IMR-90 (cell line): ENCODE results near the gene GABRA1.

Source experiments
- CTCF ChIP-seq: conservative IDR thresholded peaks from 2 replicates; pipeline ENCODE4 v1.5.1; 2012; ENCODE audit warnings: mild to moderate bottlenecking, low read depth, low read length, improper control_type of control experiment
- MAZ ChIP-seq: IDR thresholded peaks from 2 replicates; pipeline ENCODE4 v1.6.1; 2012; ENCODE audit warnings: low read depth, mild to moderate bottlenecking, low read length, improper control_type of control experiment, moderate library complexity, borderline replicate concordance
- RAD21 ChIP-seq: IDR thresholded peaks from 2 replicates; pipeline ENCODE4 v1.6.1; 2012; ENCODE audit warnings: low read length, improper control_type of control experiment
- RFX5 ChIP-seq: IDR thresholded peaks from 2 replicates; pipeline ENCODE4 v1.8.0; 2012; ENCODE audit warnings: low read depth, mild to moderate bottlenecking, low read length, moderate library complexity
- SMC3 ChIP-seq: fragments of 150-350 bp; IDR thresholded peaks from 2 replicates; pipeline ENCODE4 v1.6.1; 2016; ENCODE audit warnings: low read depth, mild to moderate bottlenecking, antibody characterized with exemption, low read length, moderate library complexity

- TF ChIP-seq CTCF (no peak), RFX5 (no peak), RAD21 (no peak), MAZ (no peak), SMC3 (no peak)
These were observed 99.0 kb downstream of the GABRA1 start for GRCh38 chr5:161946911-161947310.
